KOPT-K1 (cell line): Measurements from ENCODE around the gene ST3GAL3.

ENCODE experiments used
- H3K27ac ChIP-seq: fragments of 200-600 bp; sonication (generic); 2 replicates; pipeline ENCODE4 v1.5.1; 2016; ENCODE audit warnings: antibody characterized with exemption, mild to moderate bottlenecking, low read depth, low read length; ENCODE audit not compliant: poor library complexity, severe bottlenecking
- H3K36me3 ChIP-seq: fragments of 200-600 bp; sonication (generic); 2 replicates; pipeline ENCODE4 v1.5.1; 2017; ENCODE audit warnings: antibody characterized with exemption, mild to moderate bottlenecking, low read length, moderate library complexity; ENCODE audit not compliant: insufficient read depth
- H3K9me3 ChIP-seq: fragments of 200-600 bp; sonication (generic); 2 replicates; pipeline ENCODE4 v1.5.1; 2017; ENCODE audit warnings: antibody characterized with exemption, low read length, mild to moderate bottlenecking; ENCODE audit not compliant: insufficient read depth, poor library complexity, severe bottlenecking

The ST3GAL3 gene

GRCh38 chr1:43912607-43913006 is 205.3 kb downstream of the ST3GAL3 start:
- no peak overlapping the region for H3K27ac ChIP-seq

GRCh38 chr1:43913051-43913501 is 205.7 kb downstream of the ST3GAL3 start:
- Histone ChIP-seq H3K27ac (no peak overlapping the region), H3K9me3 (no peaks in the 10 kb centered on the region), H3K36me3 (no peaks in the 10 kb centered on the region; the same call in 1 of the 2 replicates)

More at GRCh38 chr1:43912607-43913006, 205.3 kb downstream of the ST3GAL3 start:
- Histone ChIP-seq H3K9me3 (no peaks in the 10 kb centered on the region), H3K36me3 (no peaks in the 10 kb centered on the region; the same call in 1 of the 2 replicates)

- Histone ChIP-seq H3K36me3 (no peaks in the 10 kb centered on the region; the same call in 1 of the 2 replicates), H3K9me3 (no peaks in the 10 kb centered on the region), H3K27ac (no peak overlapping the region)
Observed at GRCh38 chr1:43913666-43914360, 206.5 kb downstream of the ST3GAL3 start.

- H3K36me3 ChIP-seq: no peaks in the 10 kb centered on the region; the same call in 1 of the 2 replicates
- H3K27ac ChIP-seq: no peak overlapping the region
- H3K9me3 ChIP-seq: no peaks in the 10 kb centered on the region
Observed at GRCh38 chr1:43914576-43915525, 207.5 kb downstream of the ST3GAL3 start.

GRCh38 chr1:43919906-43920305 is 212.6 kb downstream of the ST3GAL3 start:
- no peaks in the 10 kb centered on the region for H3K9me3 ChIP-seq
- no peaks in the 10 kb centered on the region for H3K36me3 ChIP-seq
- H3K27ac ChIP-seq: peak overlapping the region; percentile 49

GRCh38 chr1:43921022-43921421 is 213.7 kb downstream of the ST3GAL3 start:
- Histone ChIP-seq H3K9me3 (no peaks in the 10 kb centered on the region), H3K36me3 (peaks cover 7% of the 10 kb centered on the region; the same call in 1 of the 2 replicates), H3K27ac (no peak overlapping the region)

GRCh38 chr1:43924516-43924915 is 217.2 kb downstream of the ST3GAL3 start:
- Histone ChIP-seq H3K36me3 (peaks cover 7% of the 10 kb centered on the region; the same call in 1 of the 2 replicates), H3K9me3 (no peaks in the 10 kb centered on the region), H3K27ac (no peak overlapping the region)

GRCh38 chr1:43925846-43926245 is 218.5 kb downstream of the ST3GAL3 start:
- no peak overlapping the region for H3K27ac ChIP-seq
- H3K9me3 ChIP-seq: no peaks in the 10 kb centered on the region
- H3K36me3 ChIP-seq: peaks cover 14% of the 10 kb centered on the region; the same call in 1 of the 2 replicates

GRCh38 chr1:43930168-43930948 is 223.0 kb downstream of the ST3GAL3 start:
- H3K27ac ChIP-seq: no peak overlapping the region
- no peaks in the 10 kb centered on the region for H3K9me3 ChIP-seq
- peaks cover 13% of the 10 kb centered on the region; the same call in 1 of the 2 replicates for H3K36me3 ChIP-seq

- Histone ChIP-seq H3K36me3 (peaks cover 8% of the 10 kb centered on the region; the same call in 1 of the 2 replicates), H3K27ac (no peak overlapping the region), H3K9me3 (no peaks in the 10 kb centered on the region)
Observed at GRCh38 chr1:43930949-43931275, 223.6 kb downstream of the ST3GAL3 start.

GRCh38 chr1:43931711-43932660 is 224.7 kb downstream of the ST3GAL3 start:
- Histone ChIP-seq H3K27ac (no peak overlapping the region), H3K9me3 (no peaks in the 10 kb centered on the region), H3K36me3 (peaks cover 7% of the 10 kb centered on the region; the same call in 1 of the 2 replicates)

GRCh38 chr1:43932786-43933385 is 225.6 kb downstream of the ST3GAL3 start:
- Histone ChIP-seq H3K9me3 (no peaks in the 10 kb centered on the region), H3K27ac (no peak overlapping the region), H3K36me3 (peaks cover 7% of the 10 kb centered on the region; the same call in 1 of the 2 replicates)

- H3K36me3 ChIP-seq: peaks cover 7% of the 10 kb centered on the region; the same call in 1 of the 2 replicates
- H3K27ac ChIP-seq: no peak within 1 kb of the TSS
- no peaks in the 10 kb centered on the region for H3K9me3 ChIP-seq
Observed at GRCh38 chr1:43933386-43934100, 226.2 kb downstream of the ST3GAL3 start, which contains the start of gene ARTN. Gene ARTN (plus strand): TSS chr1:43933801. CDS start chr1:43935657, 1,856 bp downstream.
